Lower leg skin (tissue), 4 donors: ENCODE data around the gene CAPN12. TPM values are rescaled to one million over a fixed set of nuclear protein-coding genes. Genes with fewer than 3 reads are reported as not detected.

Source experiments
- DNase-seq, 2 donors: peaks; one replicate each; pipeline ENCODE4 v3.0.0-alpha.2; 2019; ENCODE audit warnings: low spot score in 2 of 2
- H3K4me3 ChIP-seq: fragments of 200-600 bp; sonication (generic); 2 replicates; pipeline ENCODE4 v1.5.1; 2017; ENCODE audit warnings: mild to moderate bottlenecking, low read depth; ENCODE audit not compliant: poor library complexity, severe bottlenecking
- POLR2A ChIP-seq, 2 donors: fragments of 450-650 bp; IDR thresholded peaks; one replicate each; pipeline ENCODE4 v1.6.1; 2016 to 2017; ENCODE audit warnings: antibody characterized with exemption in 2 of 2, mild to moderate bottlenecking in 1 of 2, moderate library complexity in 1 of 2
- WGBS, 2 donors: methylation state at CpG; one replicate each; pipeline ENCODE4 v1.1.5; 2018; 5-methylcytosine and 5-hydroxymethylcytosine counted together
- intact Hi-C: fragments of 100-400 bp; cut with DNase I; formaldehyde crosslinking; loops from one replicate; pipeline ENCODE4 v1.15.0; 2023; ENCODE audit warnings: low total_unique reads
- total RNA-seq, 4 donors: library from RNA; depleted of rRNA; stranded (reverse); fragments of >200 nt; gene quantifications; one replicate each; pipeline ENCODE4 v1.1.0, GENCODE V29; 2016
- TF ChIP-seq, protein P1 (sequence below), 3 donors: fragments of 450-650 bp; IDR thresholded peaks; one replicate each; pipeline ENCODE4 v1.5.1; 2016; ENCODE audit warnings: antibody characterized with exemption in 3 of 3, mild to moderate bottlenecking in 3 of 3, moderate library complexity in 2 of 3

The CAPN12 gene
- total RNA-seq, 4 donors from 2014 or later, result 7.6 to 20.0 (median 12.9) TPM

GRCh38 chr19:38710928-38711725 lies 33.1 kb downstream of the CAPN12 start:
- DNase-seq, result no peak
- 62 to 64% methylated on average over 21 to 25 of the region's 25 CpGs for WGBS, 2 donors
- intact Hi-C loops, result no loop called here
- H3K4me3 ChIP-seq, result no peak overlapping the region
- no peak for TF ChIP-seq POLR2A (IDR thresholded peaks at IDR 0.05)
- TF ChIP-seq, protein P1, sequence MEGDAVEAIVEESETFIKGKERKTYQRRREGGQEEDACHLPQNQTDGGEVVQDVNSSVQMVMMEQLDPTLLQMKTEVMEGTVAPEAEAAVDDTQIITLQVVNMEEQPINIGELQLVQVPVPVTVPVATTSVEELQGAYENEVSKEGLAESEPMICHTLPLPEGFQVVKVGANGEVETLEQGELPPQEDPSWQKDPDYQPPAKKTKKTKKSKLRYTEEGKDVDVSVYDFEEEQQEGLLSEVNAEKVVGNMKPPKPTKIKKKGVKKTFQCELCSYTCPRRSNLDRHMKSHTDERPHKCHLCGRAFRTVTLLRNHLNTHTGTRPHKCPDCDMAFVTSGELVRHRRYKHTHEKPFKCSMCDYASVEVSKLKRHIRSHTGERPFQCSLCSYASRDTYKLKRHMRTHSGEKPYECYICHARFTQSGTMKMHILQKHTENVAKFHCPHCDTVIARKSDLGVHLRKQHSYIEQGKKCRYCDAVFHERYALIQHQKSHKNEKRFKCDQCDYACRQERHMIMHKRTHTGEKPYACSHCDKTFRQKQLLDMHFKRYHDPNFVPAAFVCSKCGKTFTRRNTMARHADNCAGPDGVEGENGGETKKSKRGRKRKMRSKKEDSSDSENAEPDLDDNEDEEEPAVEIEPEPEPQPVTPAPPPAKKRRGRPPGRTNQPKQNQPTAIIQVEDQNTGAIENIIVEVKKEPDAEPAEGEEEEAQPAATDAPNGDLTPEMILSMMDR (IDR thresholded peaks at IDR 0.05), result no peak

DNA sequence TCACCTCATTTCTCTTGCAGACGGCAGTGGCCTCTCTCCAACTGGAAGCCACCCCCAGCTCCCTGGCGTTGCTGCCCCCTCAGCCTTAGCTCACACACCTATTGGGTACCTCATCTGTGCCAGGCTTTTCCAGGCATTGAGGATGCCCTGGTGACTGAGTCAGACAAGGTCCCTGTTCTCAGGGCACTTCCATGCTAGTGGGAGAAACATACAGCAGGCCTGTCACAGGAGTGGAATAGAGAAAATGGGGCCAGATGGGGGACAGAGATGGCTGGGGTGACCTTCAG lies 33.9 kb downstream of the CAPN12 start:
- 59 to 63% methylated on average over 2 of the region's 2 CpGs for WGBS, 2 donors
- intact Hi-C loops, result no loop called here
- no peak for DNase-seq
- TF ChIP-seq POLR2A (IDR thresholded peaks at IDR 0.05), result no peak
- TF ChIP-seq, protein P1 (IDR thresholded peaks at IDR 0.05), result no peak
- no peak overlapping the region for H3K4me3 ChIP-seq

- no peak for TF ChIP-seq POLR2A (IDR thresholded peaks at IDR 0.05)
- TF ChIP-seq, protein P1 (IDR thresholded peaks at IDR 0.05), result no peak
- intact Hi-C loops, result no loop called here
- no peak overlapping the region for H3K4me3 ChIP-seq
- WGBS, 2 donors, result 75 to 77% methylated on average over 27 of the region's 27 CpGs
- no peak for DNase-seq
These were observed 34.4 kb downstream of the CAPN12 start for GRCh38 chr19:38709671-38710415.

DNA sequence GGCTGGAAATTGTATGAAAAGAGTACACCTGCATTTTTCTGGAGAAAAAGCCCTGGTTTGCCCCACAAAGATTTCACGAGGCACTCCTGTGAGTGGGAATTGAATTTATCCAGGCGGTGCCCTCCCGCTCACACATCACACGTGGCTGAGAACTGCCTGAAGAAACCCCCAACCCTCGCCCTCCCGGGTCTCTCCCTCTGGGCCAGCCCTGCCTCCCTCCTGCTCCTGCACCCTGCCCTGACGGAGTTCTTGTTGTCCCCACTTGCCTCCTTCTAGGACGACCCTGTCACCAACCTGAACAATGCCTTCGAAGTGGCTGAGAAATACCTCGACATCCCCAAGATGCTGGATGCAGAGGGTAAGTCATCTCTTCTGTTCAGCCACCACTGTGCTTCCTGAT lies 35.2 kb downstream of the CAPN12 start:
- intact Hi-C loops, result no loop called here
- no peak overlapping the region for H3K4me3 ChIP-seq
- WGBS, 2 donors, result 83 to 91% methylated on average over 10 of the region's 10 CpGs
- TF ChIP-seq, protein P1 (IDR thresholded peaks at IDR 0.05), result no peak
- TF ChIP-seq POLR2A (IDR thresholded peaks at IDR 0.05), result no peak
- DNase-seq, result no peak

DNA sequence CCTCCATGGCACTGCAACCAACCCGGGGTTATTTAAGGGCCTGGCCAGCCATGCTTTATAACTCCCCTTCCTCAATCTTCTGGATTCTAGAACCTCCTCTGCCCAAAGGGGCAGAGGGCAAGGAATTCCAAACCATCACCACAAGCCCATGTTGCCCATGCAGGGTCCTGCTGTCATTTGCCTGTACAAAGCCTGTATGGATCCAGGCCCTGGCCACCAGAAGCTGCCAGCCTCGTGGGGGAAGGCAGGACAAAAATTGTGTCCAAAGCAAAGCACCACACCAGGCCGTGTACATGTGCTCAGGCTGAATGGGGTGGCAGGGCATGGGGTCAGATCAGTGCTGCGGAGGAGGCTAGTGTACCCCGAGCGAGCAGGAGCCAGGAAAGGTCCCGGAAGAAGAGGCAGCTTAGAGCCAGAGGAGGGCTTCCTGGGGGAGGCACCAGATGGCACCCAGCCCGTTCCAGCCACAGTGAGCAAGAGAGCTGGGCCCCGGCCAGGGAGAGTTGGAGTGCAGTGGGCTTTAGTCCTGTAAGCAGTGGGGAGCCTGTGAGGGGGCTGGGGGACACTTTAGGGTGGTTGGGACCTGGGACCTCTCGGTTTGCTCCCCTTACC lies 35.8 kb downstream of the CAPN12 start:
- DNase-seq, result no peak
- intact Hi-C loops, result no loop called here
- 81 to 87% methylated on average over 9 to 10 of the region's 10 CpGs for WGBS, 2 donors
- TF ChIP-seq, protein P1 (IDR thresholded peaks at IDR 0.05), result no peak
- TF ChIP-seq POLR2A (IDR thresholded peaks at IDR 0.05), result no peak
- H3K4me3 ChIP-seq, result no peak overlapping the region
